HL-60/S4 (cell line): Measurements from ENCODE around the gene ZNF471.

Source experiments
- in situ Hi-C: fragments of 300-500 bp; cut with MboI; formaldehyde crosslinking; loops from 2 replicates; pipeline ENCODE4 v1.14.3; 2022; ENCODE audit warnings: low sequenced_read_pairs

The ZNF471 gene

DNA sequence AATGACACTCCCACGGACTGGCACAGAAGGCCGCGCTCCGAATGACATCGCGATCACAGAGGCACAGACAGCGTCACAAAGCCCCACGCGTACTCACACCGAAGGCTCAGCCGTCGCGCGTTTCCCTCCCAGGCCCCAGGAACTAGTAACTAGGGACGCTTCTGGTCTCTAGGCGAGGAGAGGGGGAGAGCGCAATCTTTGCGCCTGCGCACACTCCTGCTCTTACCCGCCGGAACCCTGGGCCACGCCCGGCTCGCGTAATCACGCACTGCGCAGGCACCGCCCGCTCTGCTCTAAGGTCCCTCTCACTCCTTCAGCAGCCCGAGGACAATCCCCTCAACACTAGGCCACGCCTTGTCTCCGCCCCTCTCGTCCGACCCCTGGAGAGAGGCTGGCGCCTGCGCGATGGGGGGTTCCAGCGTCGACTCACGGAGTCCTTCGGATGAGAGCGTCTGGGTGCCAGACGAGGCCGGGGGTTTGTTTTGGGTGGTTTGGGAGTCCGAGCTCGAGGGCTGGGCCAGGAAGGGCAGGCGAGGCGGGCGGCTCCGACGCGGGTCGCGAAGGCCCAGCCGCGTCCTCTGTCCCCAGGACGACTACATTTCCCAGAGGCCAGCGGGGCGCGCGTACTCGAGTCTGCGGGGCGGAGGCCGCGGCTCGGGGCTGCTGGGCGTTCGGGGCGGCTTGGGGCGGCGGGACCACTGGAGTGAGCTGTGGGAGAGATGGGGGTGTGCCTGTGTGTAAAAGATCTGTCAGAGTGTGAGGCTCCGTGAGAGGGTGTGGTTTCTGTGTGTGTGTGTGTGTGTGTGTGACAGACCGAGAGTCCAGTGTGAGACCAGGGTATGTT, at the start of gene ZNF471:
ZNF471 (plus strand) TSS at position 410 of the 844 bp plus-strand sequence. CDS start 3,717 bp downstream, outside the sequence.
- in situ Hi-C loops = no loop called here

DNA sequence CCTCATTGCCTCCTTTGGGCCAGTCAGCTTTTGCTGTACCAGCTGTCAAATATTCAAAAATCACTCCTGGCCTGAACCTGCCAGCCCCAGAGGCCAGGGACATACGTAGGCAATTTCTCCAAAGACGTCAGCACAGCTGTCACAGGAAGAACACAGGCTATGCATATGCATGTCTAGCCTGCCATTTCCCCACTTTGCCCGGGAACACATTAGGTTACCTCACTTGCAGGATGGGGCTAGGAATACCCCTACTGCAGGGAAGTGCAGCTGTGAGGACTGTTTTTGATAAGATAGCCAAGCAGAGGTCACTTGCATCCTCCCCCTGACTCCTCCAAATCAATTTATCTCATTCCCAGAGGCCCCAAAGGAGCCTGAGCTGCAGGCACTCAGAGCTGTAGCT, 33.3 kb upstream of the ZNF471 start:
- in situ Hi-C loops = no loop called here

DNA sequence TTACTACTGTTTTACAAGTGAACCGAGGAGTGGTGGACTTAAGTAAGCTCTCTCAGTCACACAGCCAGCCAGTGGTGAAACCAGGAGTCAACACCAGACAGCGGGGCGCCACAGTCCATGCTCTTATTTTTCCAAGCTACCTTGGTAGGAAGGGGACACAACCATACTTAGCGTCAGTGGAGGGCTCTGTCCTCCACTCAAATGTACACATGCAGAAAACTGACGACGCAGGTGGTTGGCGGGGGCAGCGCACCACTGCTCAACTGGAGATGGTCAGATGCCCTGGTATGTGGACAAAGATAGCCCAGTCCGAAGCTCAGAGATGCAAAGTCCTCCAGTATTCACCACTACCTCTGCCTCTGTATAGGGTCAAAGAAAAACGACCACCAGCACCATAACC, 31.6 kb upstream of the ZNF471 start:
- in situ Hi-C loops = no loop called here

DNA sequence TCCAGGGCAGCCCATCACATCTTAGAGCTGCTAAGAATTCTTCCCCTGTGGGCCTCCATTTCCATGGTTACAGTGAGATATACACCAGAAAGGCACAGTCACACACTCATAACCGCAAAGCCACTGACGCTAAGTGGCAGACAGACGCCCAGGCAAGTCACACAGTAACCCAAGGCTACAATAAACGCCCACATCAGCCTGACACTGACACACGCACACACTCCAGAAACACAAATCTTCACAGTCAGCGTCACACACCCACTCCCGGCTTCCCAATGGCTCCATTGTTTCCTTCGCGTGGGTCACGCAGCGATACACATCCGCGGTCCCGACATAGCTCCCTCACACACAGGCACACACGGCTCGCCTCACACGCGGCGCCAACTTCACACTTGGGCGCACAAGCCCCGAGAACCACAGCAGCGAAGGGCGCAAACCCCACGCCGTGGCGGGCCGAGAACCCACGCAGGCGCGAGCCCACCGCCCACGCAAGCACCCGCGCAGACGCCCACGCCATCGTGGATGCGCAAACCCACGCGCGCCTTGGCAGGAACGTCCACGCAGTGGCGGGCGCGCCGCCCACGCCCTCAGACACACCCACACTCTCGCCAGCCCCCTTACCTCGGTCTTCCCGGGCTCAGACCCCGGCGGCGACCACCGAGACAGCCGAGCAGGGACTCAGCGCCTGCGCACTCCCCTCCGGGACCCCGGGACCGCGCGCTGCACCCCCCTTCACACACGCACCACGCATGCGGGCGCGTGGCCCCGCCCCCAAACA, 30.8 kb upstream of the ZNF471 start, which contains the start of gene ZNF667:
ZNF667 (minus strand) TSS at position 695 of the 778 bp plus-strand sequence. CDS start 14,975 bp downstream, outside the sequence.
- in situ Hi-C loops = no loop called here

DNA sequence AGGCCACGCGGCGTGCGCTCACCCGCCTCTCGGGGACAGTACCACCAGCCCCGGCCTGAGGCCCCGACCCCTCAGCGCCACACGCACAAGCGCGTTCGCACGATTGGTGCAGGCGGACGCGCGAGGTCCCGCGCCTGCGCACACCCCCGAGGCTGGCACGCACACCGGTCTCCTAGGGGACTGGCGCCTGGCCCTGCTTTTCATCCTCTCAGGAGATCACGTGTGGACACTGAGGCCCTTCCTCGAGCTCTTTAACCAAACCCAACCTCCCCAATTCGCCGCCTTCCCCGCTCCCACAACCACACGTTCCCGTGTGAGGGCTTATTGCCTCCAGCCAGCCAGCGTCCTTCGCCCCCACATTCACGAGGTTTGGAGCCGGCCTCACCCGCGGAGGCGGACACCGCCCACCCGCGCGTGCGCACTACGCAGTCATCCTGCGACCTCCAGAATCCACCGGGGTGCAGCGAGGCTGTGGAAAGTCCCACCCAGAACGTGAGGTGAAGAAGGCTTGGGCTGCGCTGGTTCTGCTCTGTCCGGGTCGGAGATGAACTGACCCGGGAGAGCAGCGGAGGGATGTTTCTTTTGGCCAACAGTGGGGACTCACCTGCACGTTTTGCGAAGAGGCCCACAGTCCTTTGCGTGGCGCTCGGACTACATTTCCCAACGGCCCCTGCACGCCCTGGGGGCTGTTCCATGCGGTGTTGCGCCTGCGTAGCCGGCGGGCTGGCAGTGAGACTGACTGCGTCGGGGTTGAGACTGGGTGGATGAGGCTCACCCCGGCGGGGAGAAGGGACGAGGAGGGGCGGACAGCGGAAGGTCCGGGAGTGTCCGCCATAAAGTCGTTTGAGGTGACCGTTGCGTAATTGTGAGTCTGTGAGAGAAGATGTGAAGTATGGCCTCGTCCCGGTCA, 30.0 kb upstream of the ZNF471 start:
- in situ Hi-C loops = no loop called here

DNA sequence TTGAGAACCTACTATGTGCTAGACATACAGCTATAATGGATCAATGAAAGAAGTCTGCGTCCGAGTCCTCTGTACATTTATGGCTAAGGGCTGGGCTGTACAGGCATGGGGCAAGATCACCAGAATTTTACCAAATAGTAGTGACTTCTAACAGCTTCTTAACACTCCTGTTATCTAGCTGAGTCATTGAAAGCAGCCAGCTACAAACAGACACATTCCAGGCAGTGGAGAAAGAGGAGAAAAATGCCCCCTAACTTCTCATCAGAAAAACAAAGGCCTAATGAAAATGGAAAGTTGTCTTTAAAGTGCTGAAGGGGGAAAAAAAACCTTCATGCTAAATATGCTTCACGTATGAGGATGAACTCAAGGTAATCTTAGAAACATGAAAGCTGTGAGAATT, 16.3 kb upstream of the ZNF471 start:
- in situ Hi-C loops = no loop called here

DNA sequence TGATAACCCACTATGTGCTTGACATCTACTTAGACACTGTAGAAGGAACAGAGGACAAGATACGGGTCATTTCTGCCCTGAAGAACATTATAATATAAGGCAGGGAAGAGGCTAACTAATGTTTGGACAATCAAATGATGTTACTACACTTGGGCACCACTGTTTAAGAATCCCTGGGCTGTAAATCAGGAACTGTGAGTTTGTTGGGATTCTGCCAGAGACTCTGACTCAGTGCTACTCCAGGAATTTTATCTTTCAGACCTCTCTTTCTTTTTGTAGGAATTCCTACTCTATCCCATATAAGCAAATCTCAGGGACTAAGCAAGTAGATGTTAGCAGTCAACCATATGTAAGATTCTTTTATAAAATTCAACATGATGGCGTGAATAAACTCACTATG, 3.1 kb upstream of the ZNF471 start:
- in situ Hi-C loops = no loop called here

DNA sequence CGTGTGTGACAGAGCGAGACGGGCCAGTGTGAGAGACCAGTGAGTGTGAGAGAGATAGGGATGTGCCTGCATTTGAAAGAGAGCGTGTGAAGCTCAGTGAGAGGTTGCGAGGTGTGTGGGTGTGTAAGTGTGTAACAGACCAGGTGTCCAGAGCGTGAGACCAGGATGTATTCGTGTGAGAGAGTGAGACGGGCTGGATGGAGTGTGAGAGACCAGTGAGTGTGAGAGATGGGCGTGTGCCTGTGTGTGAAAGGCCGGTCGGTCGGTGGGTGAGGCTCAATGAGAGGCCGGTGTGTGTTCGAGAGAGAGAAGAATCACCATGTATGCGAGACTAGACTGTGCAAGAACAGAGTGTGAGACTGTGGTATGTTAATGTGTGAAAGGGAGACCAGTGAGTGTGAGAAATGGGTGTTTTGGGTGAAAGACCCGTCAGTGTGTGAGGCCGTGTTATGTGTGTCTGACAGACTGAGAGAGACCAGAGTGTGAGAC, 679 bp downstream of the ZNF471 start:
- in situ Hi-C loops = no loop called here

DNA sequence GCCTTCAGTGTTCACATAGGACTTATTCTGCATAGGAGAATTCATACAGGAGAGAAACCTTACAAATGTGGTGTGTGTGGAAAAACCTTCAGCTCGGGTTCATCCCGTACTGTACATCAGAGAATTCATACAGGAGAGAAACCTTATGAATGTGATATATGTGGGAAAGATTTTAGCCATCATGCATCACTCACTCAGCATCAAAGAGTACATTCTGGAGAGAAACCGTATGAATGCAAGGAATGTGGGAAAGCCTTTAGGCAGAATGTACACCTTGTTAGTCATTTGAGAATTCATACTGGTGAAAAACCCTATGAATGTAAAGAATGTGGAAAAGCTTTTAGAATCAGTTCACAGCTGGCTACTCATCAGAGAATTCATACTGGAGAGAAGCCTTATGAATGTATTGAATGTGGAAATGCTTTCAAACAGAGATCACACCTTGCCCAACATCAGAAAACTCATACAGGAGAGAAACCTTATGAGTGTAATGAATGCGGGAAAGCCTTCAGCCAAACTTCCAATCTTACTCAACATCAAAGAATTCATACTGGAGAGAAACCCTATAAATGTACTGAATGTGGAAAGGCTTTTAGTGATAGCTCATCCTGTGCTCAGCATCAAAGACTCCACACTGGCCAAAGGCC, 17.7 kb downstream of the ZNF471 start:
- in situ Hi-C loops = no loop called here

DNA sequence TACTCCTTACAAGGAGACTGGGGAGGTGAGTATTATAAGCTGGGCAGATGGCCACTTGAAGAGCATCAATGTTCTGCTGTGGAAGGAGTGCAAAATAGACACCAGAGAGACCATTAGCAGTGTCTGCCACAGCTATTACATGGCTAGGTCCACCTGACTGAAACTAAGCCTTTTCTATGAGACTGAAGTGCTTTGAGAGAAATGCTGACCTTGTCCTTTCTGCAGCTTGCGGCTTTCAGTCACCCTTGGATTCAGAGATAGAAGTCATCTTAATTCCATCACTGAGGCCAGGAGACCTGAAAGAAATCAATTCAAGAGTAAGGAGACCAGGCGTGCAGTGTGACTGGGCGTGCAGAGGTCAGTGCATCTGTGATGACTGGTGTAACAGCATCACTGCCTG, 29.8 kb downstream of the ZNF471 start:
- in situ Hi-C loops = no loop called here

DNA sequence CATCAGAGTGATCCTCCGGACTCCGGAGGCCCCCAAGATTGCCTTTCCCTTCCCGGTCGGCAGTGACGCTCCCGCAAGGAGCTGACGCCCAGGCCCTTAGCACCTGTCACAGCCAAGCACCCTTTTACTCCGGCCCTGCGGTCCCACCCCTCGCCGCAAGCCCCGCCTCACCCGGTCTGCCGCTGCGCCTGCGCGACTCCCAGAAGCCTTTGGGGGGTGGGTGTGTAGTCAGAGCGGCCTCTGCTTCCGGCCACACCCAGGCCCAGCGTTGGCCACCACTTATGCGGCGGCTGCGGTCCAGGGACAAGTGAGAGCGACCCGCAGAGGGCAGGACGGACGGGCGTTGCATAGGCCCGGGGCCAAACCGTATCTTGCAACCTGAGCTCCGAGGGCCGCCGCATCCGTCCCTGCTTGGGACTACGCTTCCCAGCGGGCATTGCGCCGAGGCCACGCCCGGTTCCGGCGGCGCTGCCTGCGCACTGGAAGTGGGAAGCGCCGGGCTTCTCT, 30.7 kb downstream of the ZNF471 start:
- in situ Hi-C loops = no loop called here

DNA sequence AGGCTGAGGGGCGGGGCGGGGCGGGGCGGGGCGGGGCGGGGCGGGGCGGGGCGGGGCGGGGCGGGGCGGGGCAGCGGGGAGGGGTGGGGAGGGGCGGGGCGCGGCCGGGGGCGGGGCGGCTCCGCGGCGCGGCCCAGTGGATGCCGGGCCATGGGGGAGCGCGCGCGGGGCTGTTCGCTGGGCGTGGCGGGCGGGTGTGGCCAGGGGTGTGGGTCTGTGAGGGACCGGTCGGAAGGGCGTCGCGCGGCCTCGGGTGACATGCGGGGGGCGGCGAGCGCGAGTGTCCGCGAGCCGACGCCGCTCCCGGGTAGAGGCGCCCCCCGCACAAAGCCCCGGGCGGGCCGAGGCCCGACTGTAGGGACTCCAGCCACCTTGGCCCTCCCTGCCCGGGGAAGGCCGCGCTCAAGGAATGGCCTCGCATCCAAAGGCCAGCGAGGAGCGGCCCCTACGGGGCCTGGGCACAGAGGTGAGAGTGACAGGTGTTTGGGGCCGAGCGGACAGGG, 31.2 kb downstream of the ZNF471 start, which contains the start of gene ZFP28:
ZFP28 (plus strand) TSS at position 188 of the 503 bp plus-strand sequence; CDS start at position 259, 71 bp downstream.
- in situ Hi-C loops = no loop called here

DNA sequence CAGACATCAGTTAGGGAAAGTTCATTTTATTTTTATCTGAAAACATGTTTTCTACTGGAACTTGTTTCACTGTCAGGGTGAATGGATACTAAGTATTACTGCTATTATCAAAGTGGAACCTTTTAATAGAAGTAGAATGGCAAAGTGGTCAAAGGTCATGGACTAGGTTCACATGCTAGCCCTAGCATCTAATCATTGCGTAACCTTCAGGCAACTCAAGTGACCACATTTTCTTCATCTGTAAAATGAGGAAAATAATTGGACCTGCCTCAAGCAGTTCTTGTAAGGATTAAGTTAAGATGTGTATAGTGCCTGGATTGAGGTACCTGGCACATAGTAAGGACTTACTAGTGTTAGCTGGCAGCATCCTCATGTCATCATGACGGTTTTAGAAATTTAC, 36.1 kb downstream of the ZNF471 start:
- in situ Hi-C loops = no loop called here

DNA sequence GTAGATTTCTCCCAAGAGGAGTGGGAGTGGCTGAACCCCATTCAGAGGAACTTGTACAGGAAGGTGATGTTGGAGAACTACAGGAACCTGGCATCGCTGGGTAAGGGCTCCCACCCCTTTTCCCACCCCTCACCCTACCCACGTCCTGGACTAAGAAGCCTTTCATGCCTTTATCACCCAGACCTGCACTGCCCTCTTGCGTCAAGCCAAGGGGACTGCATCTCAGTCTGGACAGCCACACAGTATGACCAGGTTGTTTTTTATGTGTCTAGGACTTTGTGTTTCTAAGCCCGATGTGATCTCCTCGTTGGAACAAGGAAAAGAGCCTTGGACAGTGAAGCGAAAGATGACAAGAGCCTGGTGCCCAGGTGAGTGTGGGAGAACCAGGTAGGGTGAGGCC, 39.9 kb downstream of the ZNF471 start:
- in situ Hi-C loops = no loop called here

DNA sequence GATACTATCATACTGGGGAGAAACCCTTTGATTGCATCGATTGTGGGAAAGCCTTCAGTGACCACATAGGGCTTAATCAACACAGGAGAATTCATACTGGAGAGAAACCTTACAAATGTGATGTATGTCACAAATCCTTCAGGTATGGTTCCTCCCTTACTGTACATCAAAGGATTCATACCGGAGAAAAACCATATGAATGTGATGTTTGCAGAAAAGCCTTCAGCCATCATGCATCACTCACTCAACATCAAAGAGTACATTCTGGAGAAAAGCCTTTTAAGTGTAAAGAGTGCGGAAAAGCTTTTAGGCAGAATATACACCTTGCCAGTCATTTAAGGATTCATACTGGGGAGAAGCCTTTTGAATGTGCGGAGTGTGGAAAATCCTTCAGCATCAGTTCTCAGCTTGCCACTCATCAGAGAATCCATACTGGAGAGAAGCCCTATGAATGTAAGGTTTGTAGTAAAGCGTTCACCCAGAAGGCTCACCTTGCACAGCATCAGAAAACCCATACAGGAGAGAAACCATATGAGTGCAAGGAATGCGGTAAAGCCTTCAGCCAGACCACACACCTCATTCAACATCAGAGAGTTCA, 46.7 kb downstream of the ZNF471 start:
- in situ Hi-C loops = no loop called here

DNA sequence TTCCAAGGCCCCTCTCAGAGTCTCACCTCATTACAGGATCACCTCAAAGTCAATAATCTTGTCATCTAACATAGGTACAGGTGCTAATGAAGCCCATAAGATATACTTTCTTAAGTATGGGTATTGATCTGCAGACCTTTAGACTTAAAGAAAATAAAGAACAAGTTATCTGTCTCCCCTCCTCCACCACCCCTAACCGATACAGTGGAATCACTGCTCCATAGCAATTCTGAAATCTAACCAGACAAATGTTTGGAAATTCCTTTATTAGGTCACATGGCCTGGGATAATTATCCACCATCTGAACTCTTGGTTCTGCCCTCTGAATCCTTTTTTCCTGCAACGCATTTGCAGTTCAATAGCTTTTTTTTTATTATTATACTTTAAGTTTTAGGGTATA, 55.1 kb downstream of the ZNF471 start:
- in situ Hi-C loops = no loop called here

DNA sequence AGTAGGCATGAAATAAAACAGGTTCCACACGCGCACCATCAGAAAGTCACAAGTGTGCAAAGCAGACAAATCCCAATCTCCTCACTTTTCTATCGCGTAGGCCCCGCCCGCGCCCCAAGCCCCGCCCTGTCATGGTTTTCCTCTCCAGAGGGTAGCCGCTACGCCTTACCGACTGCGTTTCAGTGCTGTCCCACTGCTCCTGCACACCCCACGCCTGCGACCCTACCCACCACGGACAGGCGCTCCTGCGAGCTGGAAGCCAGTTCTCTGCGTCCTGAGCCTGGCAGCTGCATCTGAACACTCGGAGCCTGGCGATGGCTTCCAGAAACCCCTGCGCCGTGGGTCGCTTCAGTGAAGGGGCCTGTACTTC, 59.2 kb downstream of the ZNF471 start:
- in situ Hi-C loops = no loop called here

DNA sequence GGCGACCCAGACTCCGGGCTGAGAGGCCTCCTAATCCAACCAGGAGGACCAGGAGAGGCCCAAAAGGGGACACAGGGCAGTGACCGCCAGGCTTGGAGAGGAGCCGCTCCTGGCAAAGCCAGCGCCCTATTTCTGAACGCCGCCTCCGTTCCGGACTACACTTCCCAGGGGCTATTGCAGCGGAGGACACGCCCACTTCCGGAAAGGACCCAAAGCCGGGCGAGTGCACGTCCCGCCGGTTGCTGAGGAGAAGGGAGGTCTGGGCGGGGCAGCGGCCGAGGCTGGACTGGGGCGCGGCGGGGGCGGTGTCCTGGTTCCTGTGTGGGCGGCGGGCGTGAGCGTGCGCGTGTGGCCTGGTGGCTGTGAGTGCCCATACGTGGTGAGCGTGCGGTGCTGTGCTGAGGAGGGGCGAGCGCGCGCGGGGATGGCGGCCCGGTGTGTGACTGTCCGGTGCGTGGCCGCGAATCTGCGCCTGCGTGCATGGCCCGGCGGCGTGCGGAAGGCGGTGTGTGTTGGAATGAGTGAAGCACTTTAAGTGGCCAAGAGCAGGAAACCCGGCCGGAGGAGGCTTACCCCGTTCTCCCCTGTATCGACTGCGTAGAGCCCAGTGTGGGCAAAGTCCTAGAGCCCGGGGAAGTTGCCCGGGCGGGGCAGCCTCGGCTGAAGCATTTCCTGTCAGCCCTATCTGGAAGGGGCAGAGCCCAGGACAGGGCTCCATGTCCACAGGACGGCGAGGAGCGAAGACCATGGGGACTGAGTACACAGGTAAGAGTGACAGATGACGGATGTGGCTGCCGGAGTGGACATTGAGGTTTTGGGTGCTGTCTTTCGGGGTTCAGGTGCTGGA, 59.8 kb downstream of the ZNF471 start, which contains the start of gene ZNF470:
ZNF470 (plus strand) TSS at position 195 of the 847 bp plus-strand sequence. CDS start 2,844 bp downstream, outside the sequence.
- in situ Hi-C loops = no loop called here
